WERI-Rb-1 (cell line): ENCODE measurements around the gene INKA2.
A peak's percentile ranks its signal among the peaks of the same experiment; 100 is the strongest.

ENCODE experiments used
- DNase-seq: peaks from one replicate; pipeline ENCODE4 v3.0.0-alpha.2; 2020
- H3K27ac ChIP-seq: fragments of 250-450 bp; sonication (Bioruptor Pico); 2 replicates; pipeline ENCODE4 v1.5.1; 2020; ENCODE audit warnings: mild to moderate bottlenecking, moderate library complexity
- H3K27me3 ChIP-seq: fragments of 250-450 bp; sonication (Bioruptor Pico); 2 replicates; pipeline ENCODE4 v1.5.1; 2021; ENCODE audit warnings: mild to moderate bottlenecking, low read depth, moderate library complexity; ENCODE audit not compliant: insufficient read depth, severe bottlenecking
- H3K36me3 ChIP-seq: fragments of 250-450 bp; sonication (Bioruptor Pico); 2 replicates; pipeline ENCODE4 v1.5.1; 2020; ENCODE audit warnings: mild to moderate bottlenecking, moderate library complexity
- H3K4me3 ChIP-seq: 2 replicates; pipeline ENCODE4 v1.5.1; 2011; ENCODE audit warnings: low read depth, mild to moderate bottlenecking, control low read depth, low read length
- H3K9me3 ChIP-seq: fragments of 250-450 bp; sonication (Bioruptor Pico); 2 replicates; pipeline ENCODE4 v1.5.1; 2021; ENCODE audit warnings: mild to moderate bottlenecking, moderate library complexity; ENCODE audit not compliant: severe bottlenecking
- TF ChIP-seq, protein P1 (sequence below): IDR thresholded peaks from 2 replicates; pipeline ENCODE4 v1.5.1; 2011; ENCODE audit warnings: low read depth, mild to moderate bottlenecking, control low read depth, inconsistent platforms, low read length

INKA2 gene

DNA sequence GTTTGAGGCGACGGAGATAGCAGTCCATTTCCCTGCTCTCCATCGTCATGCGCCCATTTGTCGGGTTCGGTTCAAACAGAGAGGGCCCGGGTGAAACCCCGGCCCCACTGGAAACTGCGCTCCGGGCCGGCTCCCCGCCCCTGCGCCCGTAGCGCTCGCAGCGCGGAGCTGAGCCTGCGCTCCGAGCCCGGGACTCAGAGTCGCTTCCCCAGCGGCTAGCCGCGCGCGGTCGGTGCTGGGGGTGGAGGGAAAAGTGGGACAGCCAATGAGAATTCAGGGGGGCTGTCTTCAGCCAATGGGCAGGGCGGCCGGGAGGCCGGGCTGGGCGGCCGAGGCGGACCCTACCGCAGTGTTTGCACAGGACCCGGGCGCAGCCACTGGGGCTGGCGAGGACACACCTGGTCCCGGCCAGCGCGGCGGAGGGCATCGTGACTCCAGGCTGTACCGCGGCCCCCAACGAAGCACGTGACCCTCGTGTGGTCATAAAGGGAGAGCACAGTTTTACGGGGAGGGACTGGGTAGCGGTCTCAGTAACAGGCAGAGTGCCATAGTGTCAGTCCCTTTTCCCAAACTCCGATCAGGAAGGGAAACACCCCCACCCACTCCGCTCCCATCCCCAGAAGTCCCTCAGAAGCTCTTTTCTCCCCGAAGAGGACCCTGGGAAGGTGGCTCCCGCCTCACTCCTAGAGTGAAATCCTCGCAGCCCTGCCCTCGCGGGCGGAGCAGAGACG, at the start of gene INKA2:
Gene INKA2, minus strand, starts transcription at position 202 of the 731 bp plus-strand sequence. Its CDS starts 153 bp downstream, at position 49.
- H3K4me3 ChIP-seq = peak within 1 kb of the TSS; percentile 68
- TF ChIP-seq, protein P1, sequence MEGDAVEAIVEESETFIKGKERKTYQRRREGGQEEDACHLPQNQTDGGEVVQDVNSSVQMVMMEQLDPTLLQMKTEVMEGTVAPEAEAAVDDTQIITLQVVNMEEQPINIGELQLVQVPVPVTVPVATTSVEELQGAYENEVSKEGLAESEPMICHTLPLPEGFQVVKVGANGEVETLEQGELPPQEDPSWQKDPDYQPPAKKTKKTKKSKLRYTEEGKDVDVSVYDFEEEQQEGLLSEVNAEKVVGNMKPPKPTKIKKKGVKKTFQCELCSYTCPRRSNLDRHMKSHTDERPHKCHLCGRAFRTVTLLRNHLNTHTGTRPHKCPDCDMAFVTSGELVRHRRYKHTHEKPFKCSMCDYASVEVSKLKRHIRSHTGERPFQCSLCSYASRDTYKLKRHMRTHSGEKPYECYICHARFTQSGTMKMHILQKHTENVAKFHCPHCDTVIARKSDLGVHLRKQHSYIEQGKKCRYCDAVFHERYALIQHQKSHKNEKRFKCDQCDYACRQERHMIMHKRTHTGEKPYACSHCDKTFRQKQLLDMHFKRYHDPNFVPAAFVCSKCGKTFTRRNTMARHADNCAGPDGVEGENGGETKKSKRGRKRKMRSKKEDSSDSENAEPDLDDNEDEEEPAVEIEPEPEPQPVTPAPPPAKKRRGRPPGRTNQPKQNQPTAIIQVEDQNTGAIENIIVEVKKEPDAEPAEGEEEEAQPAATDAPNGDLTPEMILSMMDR = no peak
- no peaks in the 10 kb centered on the region for H3K27me3 ChIP-seq
- H3K9me3 ChIP-seq = no peaks in the 10 kb centered on the region
- H3K27ac ChIP-seq = peak within 1 kb of the TSS; percentile 77
- peak; percentile 95 for DNase-seq
- H3K36me3 ChIP-seq = peaks cover 23% of the 10 kb centered on the region

- peak overlapping the region; percentile 40 for H3K27ac ChIP-seq
- H3K9me3 ChIP-seq = no peaks in the 10 kb centered on the region
Measured at GRCh38 chr1:111786669-111787207, 47.5 kb upstream of the INKA2 start.

GRCh38 chr1:111784273-111784901, 45.2 kb upstream of the INKA2 start:
- Histone ChIP-seq H3K27me3 (no peaks in the 10 kb centered on the region), H3K9me3 (no peaks in the 10 kb centered on the region), H3K27ac (no peak overlapping the region), H3K4me3 (no peak overlapping the region), H3K36me3 (no peaks in the 10 kb centered on the region)
- DNase-seq = no peak
- TF ChIP-seq, protein P1 = no peak

More at GRCh38 chr1:111786669-111787207, 47.5 kb upstream of the INKA2 start:
- DNase-seq = peak; percentile 75
- TF ChIP-seq, protein P1 = no peak
- Histone ChIP-seq H3K4me3 (no peak overlapping the region), H3K27me3 (no peaks in the 10 kb centered on the region), H3K36me3 (no peaks in the 10 kb centered on the region)

DNA sequence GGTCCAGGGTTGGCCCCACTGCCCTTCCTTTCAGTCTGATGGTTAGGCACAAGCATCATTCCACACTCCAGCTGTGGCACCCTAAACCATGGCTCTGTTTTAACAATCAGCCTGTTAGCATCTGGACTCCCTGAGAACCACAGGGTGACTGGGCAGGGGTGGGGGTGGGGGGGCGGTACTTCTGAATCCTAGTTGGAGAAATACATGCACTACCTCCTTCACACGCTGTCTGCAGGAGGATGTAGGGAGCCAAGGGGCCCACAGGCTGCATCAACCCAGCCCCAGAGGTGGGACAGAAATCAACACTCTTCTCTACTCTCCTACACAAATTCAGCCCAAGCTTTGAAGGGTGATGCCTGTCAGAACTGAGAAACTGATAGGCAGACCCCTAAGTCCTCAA, 40.4 kb upstream of the INKA2 start:
- TF ChIP-seq, protein P1 = no peak
- no peak for DNase-seq
- no peaks in the 10 kb centered on the region for H3K36me3 ChIP-seq
- H3K9me3 ChIP-seq = no peaks in the 10 kb centered on the region
- no peak overlapping the region for H3K4me3 ChIP-seq
- H3K27ac ChIP-seq = no peak overlapping the region
- H3K27me3 ChIP-seq = no peaks in the 10 kb centered on the region

DNA sequence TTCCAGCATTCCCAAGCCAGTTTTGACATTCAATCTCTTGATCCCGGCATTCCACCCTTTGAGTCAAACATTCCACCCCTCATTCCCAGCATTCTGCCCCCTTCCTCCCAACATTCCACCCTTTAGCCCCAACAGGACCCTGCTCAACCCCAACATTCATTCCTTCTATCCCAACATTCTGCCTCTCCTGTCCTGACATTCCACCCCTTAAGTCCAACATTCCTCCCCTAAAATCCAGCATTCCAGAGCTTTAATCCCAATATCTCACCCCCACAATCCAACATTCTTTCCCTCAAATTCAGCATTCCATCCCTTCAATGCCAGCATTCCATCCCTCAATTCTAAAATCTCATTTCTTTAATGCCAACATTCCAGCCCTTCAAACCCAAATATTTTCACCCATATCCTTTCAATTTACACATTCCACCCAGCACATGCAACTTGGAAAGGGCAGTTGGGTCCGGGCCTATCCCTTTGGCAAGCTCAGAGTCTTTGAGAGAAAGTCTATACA, 39.4 kb upstream of the INKA2 start:
- DNase-seq = no peak
- no peaks in the 10 kb centered on the region for H3K9me3 ChIP-seq
- TF ChIP-seq, protein P1 = no peak
- H3K27me3 ChIP-seq = no peaks in the 10 kb centered on the region
- no peaks in the 10 kb centered on the region for H3K36me3 ChIP-seq
- H3K4me3 ChIP-seq = no peak overlapping the region
- no peak overlapping the region for H3K27ac ChIP-seq
